GM23338 (cell line): ENCODE data around the gene CLDN10. TPM values are rescaled to one million over a fixed set of nuclear protein-coding genes. Genes with fewer than 3 reads are reported as not detected.

Source experiments
- ATAC-seq: fragments of 200-7000 bp; cut with Tn5 transposase; 3 replicates; pipeline ENCODE4 v1.9.1; 2020
- DNase-seq: peaks from one replicate; pipeline ENCODE4 v3.0.0-alpha.2; 2015; ENCODE audit warnings: low spot score
- H2AFZ ChIP-seq: fragments of 200-600 bp; sonication (generic); 2 replicates; pipeline ENCODE4 v1.8.0; 2016; ENCODE audit warnings: antibody characterized with exemption, mild to moderate bottlenecking, moderate library complexity
- H3F3A ChIP-seq: fragments of 200-600 bp; sonication (generic); replicated peaks from 2 replicates; pipeline ENCODE4 v1.8.0; 2017; ENCODE audit warnings: antibody characterized with exemption, mixed run types, low read depth
- H3K27ac ChIP-seq: fragments of 200-600 bp; sonication (generic); 2 replicates; pipeline ENCODE4 v1.6.1; 2016; ENCODE audit warnings: low read depth
- H3K27me3 ChIP-seq: fragments of 200-600 bp; sonication (generic); 2 replicates; pipeline ENCODE4 v1.8.0; 2016; ENCODE audit warnings: mild to moderate bottlenecking, mixed run types, moderate library complexity; ENCODE audit not compliant: insufficient read depth
- H3K36me3 ChIP-seq: fragments of 200-600 bp; sonication (generic); 2 replicates; pipeline ENCODE4 v1.8.0; 2016; ENCODE audit warnings: mild to moderate bottlenecking; ENCODE audit not compliant: insufficient read depth
- H3K4me1 ChIP-seq: fragments of 200-600 bp; sonication (generic); 2 replicates; pipeline ENCODE4 v1.8.0; 2016; ENCODE audit warnings: mild to moderate bottlenecking, moderate library complexity; ENCODE audit not compliant: insufficient read depth
- H3K4me2 ChIP-seq: fragments of 200-600 bp; sonication (generic); 2 replicates; pipeline ENCODE4 v1.7.1; 2017; ENCODE audit warnings: mixed run types
- H3K4me3 ChIP-seq: fragments of 200-600 bp; sonication (generic); 2 replicates; pipeline ENCODE4 v1.6.1; 2016; ENCODE audit warnings: mixed run types
- H3K79me2 ChIP-seq: fragments of 200-600 bp; sonication (generic); replicated peaks from 2 replicates; pipeline ENCODE4 v1.8.0; 2017; ENCODE audit warnings: mild to moderate bottlenecking; ENCODE audit not compliant: insufficient read depth
- H3K9me2 ChIP-seq: fragments of 200-600 bp; sonication (generic); 2 replicates; pipeline ENCODE4 v1.8.0; 2017; ENCODE audit not compliant: insufficient read depth
- H4K20me1 ChIP-seq: fragments of 200-600 bp; sonication (generic); replicated peaks from 2 replicates; pipeline ENCODE4 v1.8.0; 2017; ENCODE audit warnings: mild to moderate bottlenecking; ENCODE audit not compliant: insufficient read depth
- H3K27ac Mint-ChIP-seq: 2 replicates; pipeline ENCODE4 v1.8.0; 2020; ENCODE audit warnings: inconsistent platforms, mild to moderate bottlenecking, moderate library complexity, mixed read lengths
- H3K27me3 Mint-ChIP-seq: 3 replicates; pipeline ENCODE4 v1.8.0; 2022; ENCODE audit warnings: low read depth, mild to moderate bottlenecking, moderate library complexity, mixed read lengths, inconsistent platforms; ENCODE audit not compliant: insufficient read depth, poor library complexity
- H3K36me3 Mint-ChIP-seq: 3 replicates; pipeline ENCODE4 v1.8.0; 2021; ENCODE audit warnings: low read depth, mild to moderate bottlenecking, inconsistent platforms, moderate library complexity, mixed read lengths
- H3K4me1 Mint-ChIP-seq: 3 replicates; pipeline ENCODE4 v1.8.0; 2020; ENCODE audit warnings: mild to moderate bottlenecking, inconsistent platforms, mixed read lengths
- H3K4me3 Mint-ChIP-seq: 3 replicates; pipeline ENCODE4 v1.8.0; 2021; ENCODE audit warnings: moderate library complexity, mild to moderate bottlenecking, inconsistent platforms, mixed read lengths
- H3K9me3 Mint-ChIP-seq: 3 replicates; pipeline ENCODE4 v1.8.0; 2020; ENCODE audit warnings: moderate library complexity, mild to moderate bottlenecking, inconsistent platforms, mixed read lengths
- EZH2 ChIP-seq: fragments of 200-600 bp; sonication (generic); IDR thresholded peaks from one replicate; pipeline ENCODE4 v1.8.0; 2017; ENCODE audit warnings: antibody characterized with exemption, mild to moderate bottlenecking, low read depth; ENCODE audit not compliant: unreplicated experiment
- JUNB ChIP-seq: IDR thresholded peaks from one replicate; pipeline ENCODE4 v1.6.1; 2016; ENCODE audit warnings: antibody characterized with exemption; ENCODE audit not compliant: unreplicated experiment
- NANOG ChIP-seq: IDR thresholded peaks from 2 replicates; pipeline ENCODE4 v1.6.1; 2016; ENCODE audit warnings: antibody characterized with exemption, borderline replicate concordance
- POLR2AphosphoS5 ChIP-seq: IDR thresholded peaks from 2 replicates; pipeline ENCODE4 v1.6.1; 2016; ENCODE audit warnings: antibody characterized with exemption, low read depth
- STAT1 ChIP-seq: IDR thresholded peaks from one replicate; pipeline ENCODE4 v1.6.1; 2016; ENCODE audit warnings: antibody characterized with exemption; ENCODE audit not compliant: unreplicated experiment
- ZNF114 ChIP-seq: fragments of 250-450 bp; sonication (Bioruptor Pico); IDR thresholded peaks from 2 replicates; pipeline ENCODE4 v1.5.0; 2020; ENCODE audit warnings: mild to moderate bottlenecking, moderate library complexity
- ZNF331 ChIP-seq: fragments of 250-450 bp; sonication (Bioruptor Pico); IDR thresholded peaks from 2 replicates; pipeline ENCODE4 v1.5.0; 2020; ENCODE audit warnings: low read depth, mild to moderate bottlenecking, moderate library complexity
- polyA plus RNA-seq: library from polyadenylated mRNA; unstranded; fragments of >200 nt; fragmentation: Nextera tagmentation; extraction: Ambion mirVana; gene quantifications from 2 replicates; pipeline ENCODE4 v1.2.1, GENCODE V29; 2016
- total RNA-seq: library from RNA; depleted of rRNA; stranded (reverse); fragments of >200 nt; shearing (Covaris generic); gene quantifications from 2 replicates; pipeline ENCODE4 v1.2.3, GENCODE V29; 2014
- TF ChIP-seq, protein P1 (sequence below): IDR thresholded peaks from one replicate; pipeline ENCODE4 v1.6.1; 2018; ENCODE audit warnings: antibody characterized with exemption; ENCODE audit not compliant: unreplicated experiment
- TF ChIP-seq, protein P2 (sequence below): fragments of 250-450 bp; sonication (Bioruptor Pico); IDR thresholded peaks from 2 replicates; pipeline ENCODE4 v1.5.0; 2020; ENCODE audit warnings: mild to moderate bottlenecking, moderate library complexity
- TF ChIP-seq, protein P3 (sequence below), 2 experiments: fragments of 200-600 bp in 1 of 2; sonication (generic) in 1 of 2; conservative IDR thresholded peaks; 2 replicates each; pipeline versions ENCODE4 v1.5.1 to v1.6.1; 2016 to 2017; ENCODE audit warnings: antibody characterized with exemption in 2 of 2, low read depth in 2 of 2, mild to moderate bottlenecking in 2 of 2, moderate library complexity in 1 of 2

The CLDN10 gene
- total and polyA plus RNA-seq, 2 experiments from 2014 or later: 34.7 to 65.9 TPM

DNA sequence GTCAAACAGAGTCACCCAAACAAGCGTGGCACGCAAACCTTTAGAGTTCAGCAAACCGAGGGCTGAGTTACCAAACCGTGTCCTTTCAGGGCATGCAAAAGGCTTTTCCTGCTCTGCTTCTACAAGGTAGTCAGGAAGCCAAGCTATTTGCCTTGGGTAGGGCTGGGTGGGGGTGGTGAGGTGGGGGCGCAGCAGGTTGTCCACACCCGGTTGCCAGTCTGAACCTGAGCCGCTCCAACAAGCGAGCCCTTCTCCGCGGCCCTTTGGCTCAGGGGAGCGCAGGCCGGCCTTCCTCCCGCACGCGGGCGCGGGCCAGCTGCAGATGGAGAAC, 347 bp upstream of the CLDN10 start:
- H3K36me3 ChIP-seq: no peaks in the 10 kb centered on the region
- no peaks in the 10 kb centered on the region for H3K27me3 ChIP-seq
- ATAC-seq (no peak), DNase-seq (no peak)
- H2AFZ ChIP-seq: peak overlapping the region; percentile 97; the same call in 1 of the 2 replicates
- Mint-ChIP-seq H3K36me3 (no peaks in the 10 kb centered on the region; the same call in 2 of the 3 replicates), H3K9me3 (no peaks in the 10 kb centered on the region), H3K4me3 (peak overlapping the region; percentile 62), H3K27ac (no peak overlapping the region), H3K4me1 (peaks cover 46% of the 10 kb centered on the region), H3K27me3 (no peaks in the 10 kb centered on the region)
- peak overlapping the region; percentile 96 for H3K4me2 ChIP-seq
- H3K79me2 ChIP-seq: peaks cover 17% of the 10 kb centered on the region
- H3F3A ChIP-seq: no peaks in the 10 kb centered on the region
- no peaks in the 10 kb centered on the region for H4K20me1 ChIP-seq
- TF ChIP-seq ZNF331: no peak
- TF ChIP-seq EZH2: no peak
- TF ChIP-seq, protein P1, sequence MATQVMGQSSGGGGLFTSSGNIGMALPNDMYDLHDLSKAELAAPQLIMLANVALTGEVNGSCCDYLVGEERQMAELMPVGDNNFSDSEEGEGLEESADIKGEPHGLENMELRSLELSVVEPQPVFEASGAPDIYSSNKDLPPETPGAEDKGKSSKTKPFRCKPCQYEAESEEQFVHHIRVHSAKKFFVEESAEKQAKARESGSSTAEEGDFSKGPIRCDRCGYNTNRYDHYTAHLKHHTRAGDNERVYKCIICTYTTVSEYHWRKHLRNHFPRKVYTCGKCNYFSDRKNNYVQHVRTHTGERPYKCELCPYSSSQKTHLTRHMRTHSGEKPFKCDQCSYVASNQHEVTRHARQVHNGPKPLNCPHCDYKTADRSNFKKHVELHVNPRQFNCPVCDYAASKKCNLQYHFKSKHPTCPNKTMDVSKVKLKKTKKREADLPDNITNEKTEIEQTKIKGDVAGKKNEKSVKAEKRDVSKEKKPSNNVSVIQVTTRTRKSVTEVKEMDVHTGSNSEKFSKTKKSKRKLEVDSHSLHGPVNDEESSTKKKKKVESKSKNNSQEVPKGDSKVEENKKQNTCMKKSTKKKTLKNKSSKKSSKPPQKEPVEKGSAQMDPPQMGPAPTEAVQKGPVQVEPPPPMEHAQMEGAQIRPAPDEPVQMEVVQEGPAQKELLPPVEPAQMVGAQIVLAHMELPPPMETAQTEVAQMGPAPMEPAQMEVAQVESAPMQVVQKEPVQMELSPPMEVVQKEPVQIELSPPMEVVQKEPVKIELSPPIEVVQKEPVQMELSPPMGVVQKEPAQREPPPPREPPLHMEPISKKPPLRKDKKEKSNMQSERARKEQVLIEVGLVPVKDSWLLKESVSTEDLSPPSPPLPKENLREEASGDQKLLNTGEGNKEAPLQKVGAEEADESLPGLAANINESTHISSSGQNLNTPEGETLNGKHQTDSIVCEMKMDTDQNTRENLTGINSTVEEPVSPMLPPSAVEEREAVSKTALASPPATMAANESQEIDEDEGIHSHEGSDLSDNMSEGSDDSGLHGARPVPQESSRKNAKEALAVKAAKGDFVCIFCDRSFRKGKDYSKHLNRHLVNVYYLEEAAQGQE: no peak
- no peak for TF ChIP-seq POLR2AphosphoS5
- TF ChIP-seq ZNF114 (CRISPR knock-in tag): no peak
- no peak for TF ChIP-seq NANOG
- no peak for TF ChIP-seq JUNB
- TF ChIP-seq, protein P2, sequence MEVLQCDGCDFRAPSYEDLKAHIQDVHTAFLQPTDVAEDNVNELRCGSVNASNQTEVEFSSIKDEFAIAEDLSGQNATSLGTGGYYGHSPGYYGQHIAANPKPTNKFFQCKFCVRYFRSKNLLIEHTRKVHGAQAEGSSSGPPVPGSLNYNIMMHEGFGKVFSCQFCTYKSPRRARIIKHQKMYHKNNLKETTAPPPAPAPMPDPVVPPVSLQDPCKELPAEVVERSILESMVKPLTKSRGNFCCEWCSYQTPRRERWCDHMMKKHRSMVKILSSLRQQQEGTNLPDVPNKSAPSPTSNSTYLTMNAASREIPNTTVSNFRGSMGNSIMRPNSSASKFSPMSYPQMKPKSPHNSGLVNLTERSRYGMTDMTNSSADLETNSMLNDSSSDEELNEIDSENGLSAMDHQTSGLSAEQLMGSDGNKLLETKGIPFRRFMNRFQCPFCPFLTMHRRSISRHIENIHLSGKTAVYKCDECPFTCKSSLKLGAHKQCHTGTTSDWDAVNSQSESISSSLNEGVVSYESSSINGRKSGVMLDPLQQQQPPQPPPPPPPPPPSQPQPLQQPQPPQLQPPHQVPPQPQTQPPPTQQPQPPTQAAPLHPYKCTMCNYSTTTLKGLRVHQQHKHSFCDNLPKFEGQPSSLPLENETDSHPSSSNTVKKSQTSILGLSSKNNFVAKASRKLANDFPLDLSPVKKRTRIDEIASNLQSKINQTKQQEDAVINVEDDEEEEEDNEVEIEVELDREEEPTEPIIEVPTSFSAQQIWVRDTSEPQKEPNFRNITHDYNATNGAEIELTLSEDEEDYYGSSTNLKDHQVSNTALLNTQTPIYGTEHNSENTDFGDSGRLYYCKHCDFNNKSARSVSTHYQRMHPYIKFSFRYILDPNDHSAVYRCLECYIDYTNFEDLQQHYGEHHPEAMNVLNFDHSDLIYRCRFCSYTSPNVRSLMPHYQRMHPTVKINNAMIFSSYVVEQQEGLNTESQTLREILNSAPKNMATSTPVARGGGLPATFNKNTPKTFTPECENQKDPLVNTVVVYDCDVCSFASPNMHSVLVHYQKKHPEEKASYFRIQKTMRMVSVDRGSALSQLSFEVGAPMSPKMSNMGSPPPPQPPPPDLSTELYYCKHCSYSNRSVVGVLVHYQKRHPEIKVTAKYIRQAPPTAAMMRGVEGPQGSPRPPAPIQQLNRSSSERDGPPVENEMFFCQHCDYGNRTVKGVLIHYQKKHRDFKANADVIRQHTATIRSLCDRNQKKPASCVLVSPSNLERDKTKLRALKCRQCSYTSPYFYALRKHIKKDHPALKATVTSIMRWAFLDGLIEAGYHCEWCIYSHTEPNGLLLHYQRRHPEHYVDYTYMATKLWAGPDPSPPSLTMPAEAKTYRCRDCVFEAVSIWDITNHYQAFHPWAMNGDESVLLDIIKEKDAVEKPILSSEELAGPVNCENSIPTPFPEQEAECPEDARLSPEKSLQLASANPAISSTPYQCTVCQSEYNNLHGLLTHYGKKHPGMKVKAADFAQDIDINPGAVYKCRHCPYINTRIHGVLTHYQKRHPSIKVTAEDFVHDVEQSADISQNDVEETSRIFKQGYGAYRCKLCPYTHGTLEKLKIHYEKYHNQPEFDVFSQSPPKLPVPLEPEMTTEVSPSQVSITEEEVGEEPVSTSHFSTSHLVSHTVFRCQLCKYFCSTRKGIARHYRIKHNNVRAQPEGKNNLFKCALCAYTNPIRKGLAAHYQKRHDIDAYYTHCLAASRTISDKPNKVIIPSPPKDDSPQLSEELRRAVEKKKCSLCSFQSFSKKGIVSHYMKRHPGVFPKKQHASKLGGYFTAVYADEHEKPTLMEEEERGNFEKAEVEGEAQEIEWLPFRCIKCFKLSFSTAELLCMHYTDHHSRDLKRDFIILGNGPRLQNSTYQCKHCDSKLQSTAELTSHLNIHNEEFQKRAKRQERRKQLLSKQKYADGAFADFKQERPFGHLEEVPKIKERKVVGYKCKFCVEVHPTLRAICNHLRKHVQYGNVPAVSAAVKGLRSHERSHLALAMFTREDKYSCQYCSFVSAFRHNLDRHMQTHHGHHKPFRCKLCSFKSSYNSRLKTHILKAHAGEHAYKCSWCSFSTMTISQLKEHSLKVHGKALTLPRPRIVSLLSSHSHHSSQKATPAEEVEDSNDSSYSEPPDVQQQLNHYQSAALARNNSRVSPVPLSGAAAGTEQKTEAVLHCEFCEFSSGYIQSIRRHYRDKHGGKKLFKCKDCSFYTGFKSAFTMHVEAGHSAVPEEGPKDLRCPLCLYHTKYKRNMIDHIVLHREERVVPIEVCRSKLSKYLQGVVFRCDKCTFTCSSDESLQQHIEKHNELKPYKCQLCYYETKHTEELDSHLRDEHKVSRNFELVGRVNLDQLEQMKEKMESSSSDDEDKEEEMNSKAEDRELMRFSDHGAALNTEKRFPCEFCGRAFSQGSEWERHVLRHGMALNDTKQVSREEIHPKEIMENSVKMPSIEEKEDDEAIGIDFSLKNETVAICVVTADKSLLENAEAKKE: no peak
- no peak for TF ChIP-seq STAT1
- TF ChIP-seq, protein P3, sequence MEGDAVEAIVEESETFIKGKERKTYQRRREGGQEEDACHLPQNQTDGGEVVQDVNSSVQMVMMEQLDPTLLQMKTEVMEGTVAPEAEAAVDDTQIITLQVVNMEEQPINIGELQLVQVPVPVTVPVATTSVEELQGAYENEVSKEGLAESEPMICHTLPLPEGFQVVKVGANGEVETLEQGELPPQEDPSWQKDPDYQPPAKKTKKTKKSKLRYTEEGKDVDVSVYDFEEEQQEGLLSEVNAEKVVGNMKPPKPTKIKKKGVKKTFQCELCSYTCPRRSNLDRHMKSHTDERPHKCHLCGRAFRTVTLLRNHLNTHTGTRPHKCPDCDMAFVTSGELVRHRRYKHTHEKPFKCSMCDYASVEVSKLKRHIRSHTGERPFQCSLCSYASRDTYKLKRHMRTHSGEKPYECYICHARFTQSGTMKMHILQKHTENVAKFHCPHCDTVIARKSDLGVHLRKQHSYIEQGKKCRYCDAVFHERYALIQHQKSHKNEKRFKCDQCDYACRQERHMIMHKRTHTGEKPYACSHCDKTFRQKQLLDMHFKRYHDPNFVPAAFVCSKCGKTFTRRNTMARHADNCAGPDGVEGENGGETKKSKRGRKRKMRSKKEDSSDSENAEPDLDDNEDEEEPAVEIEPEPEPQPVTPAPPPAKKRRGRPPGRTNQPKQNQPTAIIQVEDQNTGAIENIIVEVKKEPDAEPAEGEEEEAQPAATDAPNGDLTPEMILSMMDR (conservative IDR thresholded peaks at IDR 0.05; ENCODE audit: low read depth in 2 of 2): no peak
- no peak overlapping the region for H3K27ac ChIP-seq
- H3K4me1 ChIP-seq: peaks cover 28% of the 10 kb centered on the region
- H3K9me2 ChIP-seq: no peaks in the 10 kb centered on the region
- peak overlapping the region; percentile 90 for H3K4me3 ChIP-seq
